Trophoblast cell (in vitro differentiated cells and primary cell): Measurements from ENCODE around the gene POLR1D.
"Not testable (repeated sequence)": the region's sequence is repeated elsewhere in the genome, so short reads cannot be mapped to it uniquely, and the experiment has no call there.

ENCODE experiments used
- DNase-seq, 2 donors: peaks; one replicate each; pipeline ENCODE4 v3.0.0-alpha.2; 2016
- H2AFZ ChIP-seq: 2 replicates; pipeline ENCODE4 v1.6.1; 2013; ENCODE audit warnings: low read length, moderate library complexity, mild to moderate bottlenecking; ENCODE audit not compliant: insufficient read depth, poor library complexity
- H2AK5ac ChIP-seq: 2 replicates; pipeline ENCODE4 v1.6.1; 2013; ENCODE audit warnings: mild to moderate bottlenecking, low read length
- H2BK120ac ChIP-seq: 2 replicates; pipeline ENCODE4 v1.6.1; 2013; ENCODE audit warnings: low read length, mild to moderate bottlenecking, moderate library complexity; ENCODE audit not compliant: insufficient read depth, poor library complexity
- H2BK12ac ChIP-seq: 2 replicates; pipeline ENCODE4 v1.6.1; 2013; ENCODE audit warnings: mild to moderate bottlenecking, low read length, moderate library complexity
- H2BK5ac ChIP-seq: 2 replicates; pipeline ENCODE4 v1.6.1; 2013; ENCODE audit warnings: low read length, low read depth, moderate library complexity, mild to moderate bottlenecking; ENCODE audit not compliant: poor library complexity
- H3K14ac ChIP-seq: 2 replicates; pipeline ENCODE4 v1.6.1; 2013; ENCODE audit warnings: mild to moderate bottlenecking, low read length
- H3K18ac ChIP-seq: 2 replicates; pipeline ENCODE4 v1.6.1; 2013; ENCODE audit warnings: mild to moderate bottlenecking, low read length
- H3K23ac ChIP-seq: 2 replicates; pipeline ENCODE4 v1.6.1; 2013; ENCODE audit warnings: low read length
- H3K27ac ChIP-seq: 2 replicates; pipeline ENCODE4 v1.5.1; 2013; ENCODE audit warnings: low read depth, mild to moderate bottlenecking, inconsistent platforms, low read length, moderate library complexity
- H3K27me3 ChIP-seq: 2 replicates; pipeline ENCODE4 v1.6.1; 2013; ENCODE audit warnings: inconsistent platforms, mild to moderate bottlenecking, low read length, moderate library complexity; ENCODE audit not compliant: insufficient read depth
- H3K36me3 ChIP-seq, 2 experiments: 1 replicate in 1 of 2; 2 replicates in 1 of 2; pipeline ENCODE4 v1.6.1; 2013; ENCODE audit warnings: low read length in 2 of 2, mild to moderate bottlenecking in 2 of 2, moderate library complexity in 1 of 2; ENCODE audit not compliant: insufficient read depth in 2 of 2, control insufficient read depth in 1 of 2
- H3K4ac ChIP-seq: 2 replicates; pipeline ENCODE4 v1.6.1; 2013; ENCODE audit warnings: low read depth, mild to moderate bottlenecking, low read length, moderate library complexity
- H3K4me1 ChIP-seq, 2 experiments: 1 replicate in 1 of 2; 2 replicates in 1 of 2; pipeline ENCODE4 v1.6.1; 2013; ENCODE audit warnings: low read length in 2 of 2, mild to moderate bottlenecking in 2 of 2, moderate library complexity in 1 of 2; ENCODE audit not compliant: insufficient read depth in 2 of 2, control insufficient read depth in 1 of 2
- H3K4me2 ChIP-seq: 2 replicates; pipeline ENCODE4 v1.6.1; 2013; ENCODE audit warnings: inconsistent platforms, mild to moderate bottlenecking, low read length, moderate library complexity
- H3K4me3 ChIP-seq: 2 replicates; pipeline ENCODE4 v1.5.1; 2013; ENCODE audit warnings: mild to moderate bottlenecking, low read depth, low read length, inconsistent platforms
- H3K79me1 ChIP-seq: one replicate; pipeline ENCODE4 v1.6.1; 2013; ENCODE audit warnings: low read length
- H3K79me2 ChIP-seq: 2 replicates; pipeline ENCODE4 v1.6.1; 2013; ENCODE audit warnings: low read length, mild to moderate bottlenecking; ENCODE audit not compliant: control insufficient read depth, insufficient read depth, poor library complexity
- H3K9ac ChIP-seq: 2 replicates; pipeline ENCODE4 v1.6.1; 2013; ENCODE audit warnings: mild to moderate bottlenecking, low read length
- H3K9me3 ChIP-seq: 2 replicates; pipeline ENCODE4 v1.6.1; 2013; ENCODE audit warnings: low read depth, mild to moderate bottlenecking, control low read depth, inconsistent platforms, low read length; ENCODE audit not compliant: insufficient read depth
- H4K12ac ChIP-seq: 2 replicates; pipeline ENCODE4 v1.6.1; 2013; ENCODE audit warnings: low read depth, mild to moderate bottlenecking, low read length, moderate library complexity
- H4K8ac ChIP-seq: 2 replicates; pipeline ENCODE4 v1.6.1; 2013; ENCODE audit warnings: low read depth, mild to moderate bottlenecking, low read length, moderate library complexity
- H4K91ac ChIP-seq: one replicate; pipeline ENCODE4 v1.6.1; 2013; ENCODE audit warnings: low read depth, mild to moderate bottlenecking, low read length, moderate library complexity
- WGBS: extraction: QIAGEN DNeasy Blood & Tissue Kit; methylation state at CpG from one replicate; pipeline ENCODE4 v1.1.7; 2013; ENCODE audit warnings: missing lambda C conversion rate; ENCODE audit not compliant: insufficient read length, insufficient coverage; ENCODE audit errors: extremely low coverage; 5-methylcytosine and 5-hydroxymethylcytosine counted together

The POLR1D gene

GRCh38 chr13:27625839-27626238 lies 4.1 kb downstream of the POLR1D start:
- H3K9ac ChIP-seq: no peak overlapping the region
- no peak overlapping the region for H3K18ac ChIP-seq
- no peak overlapping the region for H3K14ac ChIP-seq
- no peak overlapping the region for H2AFZ ChIP-seq
- no peak overlapping the region for H3K4me3 ChIP-seq
- H3K36me3 ChIP-seq: peaks cover 0 to 8% of the 10 kb centered on the region in 2 experiments
- peaks cover 7% of the 10 kb centered on the region for H3K79me2 ChIP-seq
- no peak overlapping the region for H3K4me2 ChIP-seq
- no peak overlapping the region for H3K4ac ChIP-seq
- H3K79me1 ChIP-seq: peaks cover 12% of the 10 kb centered on the region
- H2BK12ac ChIP-seq: no peak overlapping the region
- no CpG with 5 or more reads among the region's 2 CpGs for WGBS
- no peak overlapping the region for H4K91ac ChIP-seq
- H3K27ac ChIP-seq: no peak overlapping the region
- H3K23ac ChIP-seq: no peak overlapping the region
- DNase-seq: no peak
- no peak overlapping the region for H4K12ac ChIP-seq
- H3K27me3 ChIP-seq: no peaks in the 10 kb centered on the region
- no peak overlapping the region for H2BK5ac ChIP-seq
- H2AK5ac ChIP-seq: no peak overlapping the region
- H2BK120ac ChIP-seq: no peak overlapping the region
- H3K4me1 ChIP-seq: peaks cover 0 to 4% of the 10 kb centered on the region in 2 experiments
- no peak overlapping the region for H4K8ac ChIP-seq
- peaks cover 1% of the 10 kb centered on the region for H3K9me3 ChIP-seq

GRCh38 chr13:27627380-27627779 lies 5.7 kb downstream of the POLR1D start:
- peaks cover 0 to 11% of the 10 kb centered on the region in 2 experiments for H3K36me3 ChIP-seq
- H3K79me2 ChIP-seq: no peaks in the 10 kb centered on the region
- no peak overlapping the region for H4K8ac ChIP-seq
- no peak overlapping the region for H4K12ac ChIP-seq
- H2BK120ac ChIP-seq: no peak overlapping the region
- H2BK5ac ChIP-seq: no peak overlapping the region
- H3K9ac ChIP-seq: no peak overlapping the region
- no peak overlapping the region for H3K23ac ChIP-seq
- H3K4me1 ChIP-seq: peaks cover 0 to 4% of the 10 kb centered on the region in 2 experiments
- H2AK5ac ChIP-seq: no peak overlapping the region
- H3K14ac ChIP-seq: no peak overlapping the region
- no peak overlapping the region for H2AFZ ChIP-seq
- H3K27ac ChIP-seq: no peak overlapping the region
- H3K79me1 ChIP-seq: no peaks in the 10 kb centered on the region
- no peak for DNase-seq
- no peak overlapping the region for H2BK12ac ChIP-seq
- WGBS: no CpG with 5 or more reads among the region's 3 CpGs
- H3K27me3 ChIP-seq: no peaks in the 10 kb centered on the region
- H4K91ac ChIP-seq: no peak overlapping the region
- H3K4ac ChIP-seq: no peak overlapping the region
- peaks cover 1% of the 10 kb centered on the region for H3K9me3 ChIP-seq
- no peak overlapping the region for H3K4me2 ChIP-seq
- H3K4me3 ChIP-seq: no peak overlapping the region
- H3K18ac ChIP-seq: no peak overlapping the region

- no CpG with 5 or more reads among the region's 4 CpGs for WGBS
- DNase-seq: no peak
- Histone ChIP-seq H3K27me3 (no peaks in the 10 kb centered on the region), H3K4me3 (no peak overlapping the region), H4K8ac (no peak overlapping the region), H2BK12ac (no peak overlapping the region), H3K4ac (no peak overlapping the region), H3K9me3 (peaks cover 1% of the 10 kb centered on the region), H3K79me2 (no peaks in the 10 kb centered on the region), H3K36me3 (peaks cover 0 to 11% of the 10 kb centered on the region in 2 experiments), H3K23ac (no peak overlapping the region), H2AK5ac (no peak overlapping the region), H2BK5ac (no peak overlapping the region), H3K27ac (no peak overlapping the region), H2AFZ (no peak overlapping the region), H3K18ac (no peak overlapping the region), H4K91ac (no peak overlapping the region), H3K4me2 (no peak overlapping the region), H2BK120ac (no peak overlapping the region), H3K4me1 (no peaks in the 10 kb centered on the region), H3K14ac (no peak overlapping the region), H3K9ac (no peak overlapping the region), H3K79me1 (no peaks in the 10 kb centered on the region), H4K12ac (no peak overlapping the region)
Measured at GRCh38 chr13:27628081-27628480, 6.4 kb downstream of the POLR1D start.

- H4K12ac ChIP-seq, H3K4me2 ChIP-seq, H3K27me3 ChIP-seq, H3K18ac ChIP-seq, H3K27ac ChIP-seq, H3K9ac ChIP-seq, H4K8ac ChIP-seq, H2BK5ac ChIP-seq, H3K4ac ChIP-seq, H4K91ac ChIP-seq, H2BK12ac ChIP-seq, H3K79me2 ChIP-seq, H3K4me1 ChIP-seq, H2AFZ ChIP-seq, H2AK5ac ChIP-seq, DNase-seq, H3K4me3 ChIP-seq, H2BK120ac ChIP-seq, H3K14ac ChIP-seq, H3K23ac ChIP-seq, H3K79me1 ChIP-seq, H3K9me3 ChIP-seq: not testable (repeated sequence)
- H3K36me3 ChIP-seq: peaks cover 0 to 11% of the 10 kb centered on the region in 2 experiments
- WGBS: 100% methylated on average over 1 of the region's 4 CpGs
Measured at GRCh38 chr13:27628766-27629165, 7.1 kb downstream of the POLR1D start.
